WI38 (cell line): ENCODE measurements around the gene YTHDC2.
A peak's percentile ranks its signal among the peaks of the same experiment; 100 is the strongest.

Source experiments
- H3K4me3 ChIP-seq: 2 replicates; pipeline ENCODE4 v1.5.1; 2011; ENCODE audit warnings: low read depth, mild to moderate bottlenecking, control low read depth, low read length
- TF ChIP-seq, protein P1 (sequence below): IDR thresholded peaks from 2 replicates; pipeline ENCODE4 v1.5.1; 2012; ENCODE audit warnings: low read depth, mild to moderate bottlenecking, control low read depth, low read length

The YTHDC2 gene

DNA sequence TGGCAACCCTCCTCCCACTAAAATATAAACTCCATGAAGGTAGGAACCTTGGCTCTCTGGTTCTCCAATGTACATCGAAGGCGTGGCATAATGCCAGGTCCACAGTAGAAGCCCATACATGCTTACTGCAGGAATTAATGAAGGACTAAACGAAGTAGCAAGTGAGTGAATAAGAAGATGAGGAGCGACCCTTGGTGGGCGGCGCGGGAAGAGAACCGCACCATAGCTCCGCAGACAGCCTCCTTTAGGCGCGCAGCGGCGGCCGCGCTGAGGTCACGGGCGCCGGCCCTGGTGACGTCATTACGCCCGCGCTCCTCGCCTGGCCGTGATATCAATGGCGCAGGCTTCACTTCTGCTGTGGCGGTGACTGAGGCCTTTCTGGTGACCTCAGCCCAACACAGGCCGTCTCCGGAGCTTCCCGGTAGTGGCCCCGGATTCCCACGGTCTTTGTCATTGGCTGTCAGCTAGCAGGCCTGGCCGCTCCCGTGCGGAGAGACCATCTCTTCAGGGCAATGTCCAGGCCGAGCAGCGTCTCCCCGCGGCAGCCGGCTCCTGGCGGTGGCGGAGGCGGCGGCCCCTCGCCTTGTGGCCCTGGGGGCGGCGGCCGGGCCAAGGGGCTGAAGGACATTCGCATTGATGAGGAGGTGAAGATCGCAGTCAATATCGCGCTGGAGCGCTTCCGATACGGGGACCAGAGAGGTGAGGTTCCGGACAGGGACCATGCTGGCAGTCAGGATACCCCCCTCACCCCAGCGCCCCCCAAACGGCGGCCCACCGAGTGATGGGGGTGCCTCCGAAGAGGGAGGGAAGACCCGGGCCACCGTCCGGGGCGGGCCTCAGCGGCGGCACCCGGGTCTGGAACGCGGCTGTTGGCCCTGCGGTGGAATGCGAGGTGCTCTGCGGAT is at the start of gene YTHDC2:
Gene YTHDC2 (plus strand): TSS at position 311 of the 905 bp plus-strand sequence. CDS start 202 bp downstream, at position 513.
- TF ChIP-seq, protein P1, sequence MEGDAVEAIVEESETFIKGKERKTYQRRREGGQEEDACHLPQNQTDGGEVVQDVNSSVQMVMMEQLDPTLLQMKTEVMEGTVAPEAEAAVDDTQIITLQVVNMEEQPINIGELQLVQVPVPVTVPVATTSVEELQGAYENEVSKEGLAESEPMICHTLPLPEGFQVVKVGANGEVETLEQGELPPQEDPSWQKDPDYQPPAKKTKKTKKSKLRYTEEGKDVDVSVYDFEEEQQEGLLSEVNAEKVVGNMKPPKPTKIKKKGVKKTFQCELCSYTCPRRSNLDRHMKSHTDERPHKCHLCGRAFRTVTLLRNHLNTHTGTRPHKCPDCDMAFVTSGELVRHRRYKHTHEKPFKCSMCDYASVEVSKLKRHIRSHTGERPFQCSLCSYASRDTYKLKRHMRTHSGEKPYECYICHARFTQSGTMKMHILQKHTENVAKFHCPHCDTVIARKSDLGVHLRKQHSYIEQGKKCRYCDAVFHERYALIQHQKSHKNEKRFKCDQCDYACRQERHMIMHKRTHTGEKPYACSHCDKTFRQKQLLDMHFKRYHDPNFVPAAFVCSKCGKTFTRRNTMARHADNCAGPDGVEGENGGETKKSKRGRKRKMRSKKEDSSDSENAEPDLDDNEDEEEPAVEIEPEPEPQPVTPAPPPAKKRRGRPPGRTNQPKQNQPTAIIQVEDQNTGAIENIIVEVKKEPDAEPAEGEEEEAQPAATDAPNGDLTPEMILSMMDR: no peak
- H3K4me3 ChIP-seq: peak within 1 kb of the TSS; percentile 78

DNA sequence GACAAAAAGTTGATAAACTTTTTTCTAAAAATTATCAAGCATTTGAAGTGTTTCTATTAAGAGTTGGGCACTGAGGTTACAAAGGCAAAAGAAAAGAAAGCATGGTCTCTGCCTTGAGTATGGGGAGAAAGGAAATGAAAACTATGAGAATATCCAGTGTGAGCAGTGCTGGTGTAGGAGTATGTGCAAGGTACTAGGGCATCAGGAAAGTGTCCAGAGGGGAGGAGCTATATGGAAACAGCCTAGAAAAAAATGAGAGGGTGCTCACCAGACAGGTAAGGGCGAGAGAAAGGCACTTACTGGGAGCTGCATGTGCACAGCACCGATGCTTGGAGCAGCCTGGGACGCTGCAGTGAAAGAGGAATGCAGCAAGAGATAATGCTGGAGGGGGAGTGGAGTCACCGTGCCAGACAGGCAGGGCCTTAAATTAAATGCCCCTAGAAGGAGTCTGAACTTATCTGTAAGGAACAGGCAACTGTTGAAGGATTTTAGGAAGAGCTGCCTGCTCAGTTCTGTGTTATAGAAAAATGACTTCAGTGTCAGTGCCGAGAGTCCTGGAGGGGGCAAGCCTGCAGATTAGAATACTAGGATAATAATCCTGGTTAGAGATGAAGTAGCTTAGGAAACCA is 39.3 kb upstream of the YTHDC2 start:
- no peak overlapping the region for H3K4me3 ChIP-seq

DNA sequence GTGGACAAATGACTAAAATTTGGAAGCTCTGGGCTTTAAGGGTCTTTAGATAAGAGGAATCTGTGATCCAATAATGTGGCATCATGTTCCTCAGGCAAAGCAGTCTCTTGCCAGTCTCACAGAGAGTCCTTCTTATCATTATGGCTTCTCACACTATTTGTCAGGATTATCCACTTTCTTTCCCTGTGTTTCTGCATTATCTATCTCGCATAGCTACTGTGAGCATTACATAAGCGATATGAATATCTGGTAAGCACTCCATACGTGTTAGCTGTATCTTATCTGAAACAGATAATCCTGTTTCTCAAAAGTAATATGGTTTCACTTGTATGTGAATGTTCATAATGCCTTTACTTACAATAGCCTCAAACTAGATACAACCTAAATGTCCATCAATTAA is 34.8 kb upstream of the YTHDC2 start:
- no peak overlapping the region for H3K4me3 ChIP-seq
- TF ChIP-seq, protein P1: no peak

More for the DNA sequence above, 39.3 kb upstream of the YTHDC2 start:
- TF ChIP-seq, protein P1: no peak

DNA sequence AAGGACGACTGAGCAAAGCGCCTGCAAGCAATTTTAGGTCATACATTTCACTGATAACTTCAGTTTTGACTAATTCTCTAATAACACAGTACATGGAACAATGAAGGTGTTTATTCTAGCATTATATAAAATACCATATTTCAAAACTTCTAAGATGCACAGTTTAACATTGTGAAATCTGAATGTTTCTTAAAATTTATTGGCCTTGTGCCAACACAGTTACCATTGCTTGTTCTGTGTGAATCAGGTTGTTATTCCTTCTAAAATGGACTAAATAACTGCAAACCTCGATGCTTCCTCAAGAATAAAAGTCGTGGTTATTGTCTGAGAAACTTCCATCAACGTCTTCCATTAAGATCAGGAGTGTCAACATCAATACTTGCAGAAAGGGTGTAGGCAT is 33.3 kb upstream of the YTHDC2 start:
- no peak overlapping the region for H3K4me3 ChIP-seq
- TF ChIP-seq, protein P1: no peak

DNA sequence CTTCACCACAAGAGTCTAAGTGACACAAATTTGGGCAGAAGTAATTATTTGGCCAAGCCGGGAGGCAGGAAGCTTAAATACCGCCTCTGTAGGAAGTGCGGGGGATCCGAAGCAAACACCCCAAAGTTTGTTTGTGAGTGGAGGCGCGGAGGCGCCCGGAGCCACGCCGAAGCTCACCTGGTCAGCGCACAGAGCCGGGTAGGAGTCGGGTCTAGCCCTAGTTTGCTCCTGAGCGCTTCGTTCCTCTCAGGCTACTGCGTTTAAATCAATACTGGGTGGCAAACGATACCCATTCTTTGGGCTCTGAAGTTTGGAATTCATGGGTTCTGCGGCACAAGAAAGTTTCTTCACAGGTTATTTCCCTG is 26.1 kb upstream of the YTHDC2 start:
- peak overlapping the region; percentile 83 for H3K4me3 ChIP-seq

DNA sequence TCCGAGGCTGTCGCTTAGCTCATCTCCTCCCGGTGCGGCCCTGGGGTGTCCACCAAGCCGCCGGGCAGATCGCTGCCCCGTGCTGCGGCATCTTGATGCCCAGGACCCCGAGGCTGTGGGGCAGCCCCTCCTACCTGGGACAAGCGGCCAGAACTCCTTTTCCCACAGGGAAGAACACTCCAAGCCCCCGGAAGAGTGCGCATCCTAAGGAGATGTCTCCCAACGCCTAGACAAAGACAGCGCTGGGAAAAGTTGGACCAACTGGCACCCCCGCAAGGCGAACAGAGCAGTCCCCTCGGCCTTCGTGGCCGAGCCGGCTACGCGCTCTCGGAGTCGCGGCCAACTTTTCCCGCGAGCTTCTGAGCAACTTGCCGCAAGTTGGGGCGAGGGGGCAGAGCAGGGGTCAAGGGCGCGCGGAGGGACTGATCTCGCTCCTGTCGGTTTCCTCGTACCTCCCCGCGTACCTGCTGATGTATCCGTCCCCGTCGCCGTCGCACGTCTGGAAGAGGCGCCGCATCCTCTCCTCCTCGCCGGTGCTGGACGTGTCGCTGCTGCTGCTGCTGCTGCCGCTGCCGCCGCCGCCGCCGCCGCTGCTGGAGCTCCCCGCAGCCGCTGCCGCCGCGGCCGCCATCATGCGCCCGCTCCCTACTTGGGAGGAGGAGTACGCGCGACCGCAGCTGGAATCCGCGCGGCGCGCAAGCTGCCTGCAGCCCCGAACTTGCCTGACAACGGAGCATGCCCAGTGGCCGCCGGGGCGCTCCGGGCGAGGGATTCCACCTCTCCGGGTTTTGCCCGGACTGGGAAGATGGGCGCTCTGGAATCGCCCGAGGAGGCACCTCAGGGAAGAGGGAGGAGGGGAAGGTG is 25.5 kb upstream of the YTHDC2 start, which contains the start of gene MCC:
Gene MCC (minus strand): TSS at position 673 of the 864 bp plus-strand sequence.
- TF ChIP-seq, protein P1: no peak
- H3K4me3 ChIP-seq: peak within 1 kb of the TSS; percentile 83

More for the DNA sequence above, 26.1 kb upstream of the YTHDC2 start:
- TF ChIP-seq, protein P1: no peak
